IPS-NIHi7 (cell line): Measurements from ENCODE around the gene PKD2L1.
"Not testable (repeated sequence)": the region's sequence is repeated elsewhere in the genome, so short reads cannot be mapped to it uniquely, and the experiment has no call there.

ENCODE experiments used
- DNase-seq: peaks from one replicate; pipeline ENCODE4 v3.0.0; 2012; ENCODE audit warnings: mixed read lengths; ENCODE audit errors: extremely low spot score

PKD2L1 gene

DNA sequence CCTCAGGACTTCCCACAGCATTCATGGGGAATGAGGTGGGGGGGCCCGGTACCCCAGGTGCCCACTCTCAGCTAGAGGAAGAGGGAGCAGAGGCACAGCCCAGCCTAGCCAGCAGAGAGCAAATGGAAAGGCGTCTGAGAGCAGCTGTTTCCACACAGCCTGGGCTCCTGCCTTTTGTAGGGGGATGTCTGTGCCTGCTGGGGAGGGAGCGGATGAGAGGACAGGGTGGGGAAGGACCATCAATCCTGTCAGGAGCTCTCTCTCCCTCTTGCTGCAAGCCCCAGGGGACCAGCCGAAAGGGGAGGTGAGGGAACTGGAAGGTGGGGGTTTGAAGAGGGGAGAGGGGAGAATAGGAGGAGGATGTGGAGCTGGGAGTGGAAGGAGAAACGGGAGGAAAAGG is at the start of gene PKD2L1:
TSS of gene PKD2L1 (minus strand) at position 150 of the 400 bp plus-strand sequence. CDS start at position 25, 125 bp downstream.
- no peak for DNase-seq

DNA sequence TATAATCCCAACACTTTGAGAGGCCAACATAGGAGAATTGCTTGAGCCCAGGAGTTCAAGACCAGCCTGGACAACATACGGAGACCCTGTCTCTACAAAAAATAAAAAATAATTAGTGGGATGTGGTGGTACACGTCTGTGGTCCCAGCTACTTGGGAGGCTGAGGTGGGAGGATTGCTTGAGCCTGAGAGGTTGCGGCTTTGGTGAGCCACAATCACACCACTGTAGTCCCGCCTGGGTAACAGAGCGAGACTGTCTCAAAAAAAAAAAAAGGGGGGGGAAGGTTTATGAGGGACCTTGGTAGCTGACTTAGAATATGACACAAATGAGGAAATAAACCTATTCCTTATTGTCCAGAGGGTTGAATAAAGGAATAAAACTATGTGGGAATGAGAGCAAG is 47.8 kb upstream of the PKD2L1 start:
- DNase-seq: no peak

GRCh38 chr10:100376656-100377055 is 46.6 kb upstream of the PKD2L1 start:
- not testable (repeated sequence) for DNase-seq

DNA sequence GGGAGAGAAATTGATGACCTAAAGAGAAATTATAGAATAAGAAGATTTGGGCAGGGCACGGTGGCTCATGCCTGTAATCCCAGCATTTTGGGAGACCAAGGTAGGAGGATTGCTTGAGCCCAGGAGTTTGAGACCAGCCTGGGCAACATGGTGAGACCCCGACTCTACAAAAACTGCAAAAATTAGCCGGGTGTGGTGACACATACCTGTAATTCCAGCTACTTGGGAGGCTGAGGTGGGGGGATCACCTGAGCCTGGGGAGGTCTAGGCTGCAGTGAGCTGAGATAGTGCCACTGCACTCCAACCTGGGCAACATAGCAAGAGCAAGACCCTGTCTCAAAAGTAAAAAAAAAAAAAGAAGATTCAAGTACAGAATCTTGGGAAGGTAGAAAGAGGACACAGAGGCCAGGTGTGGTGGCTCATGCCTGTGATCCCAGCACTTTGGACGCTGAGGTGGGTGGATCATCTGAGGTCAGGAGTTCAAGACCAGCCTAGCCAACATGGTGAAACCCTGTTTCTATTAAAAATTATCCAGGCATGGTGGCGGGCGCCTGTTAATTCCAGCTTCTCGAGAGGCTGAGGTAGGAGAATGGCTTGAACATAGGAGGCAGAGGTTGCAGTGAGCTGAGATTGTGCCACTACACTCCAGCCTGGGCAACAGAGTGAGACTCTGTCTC is 44.8 kb upstream of the PKD2L1 start:
- not testable (repeated sequence) for DNase-seq

DNA sequence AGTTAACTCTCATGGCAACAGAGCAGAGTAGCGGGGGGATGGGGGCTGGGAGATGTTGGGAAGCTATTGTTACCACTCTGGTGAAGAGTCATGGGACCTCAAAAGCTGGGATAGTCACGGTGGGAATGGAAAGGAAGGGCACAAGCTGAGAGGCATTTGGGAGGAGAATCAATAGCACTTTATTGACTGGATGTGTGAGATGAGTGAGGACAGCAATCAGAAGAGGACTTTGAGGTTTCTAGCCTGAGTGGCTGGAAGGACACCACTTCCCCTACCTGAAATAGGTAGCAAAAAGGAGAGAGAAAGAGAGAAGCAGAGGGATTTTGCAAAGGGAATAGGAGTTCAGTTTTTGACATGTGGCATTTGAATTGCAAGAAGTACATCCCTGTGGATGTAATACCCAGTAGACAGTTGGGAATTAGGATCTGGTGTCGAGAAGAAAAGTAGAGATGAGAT is 44.2 kb upstream of the PKD2L1 start:
- peak; percentile 66 for DNase-seq

- peak; percentile 98 for DNase-seq
These were observed 43.5 kb upstream of the PKD2L1 start for GRCh38 chr10:100373298-100374199.

DNA sequence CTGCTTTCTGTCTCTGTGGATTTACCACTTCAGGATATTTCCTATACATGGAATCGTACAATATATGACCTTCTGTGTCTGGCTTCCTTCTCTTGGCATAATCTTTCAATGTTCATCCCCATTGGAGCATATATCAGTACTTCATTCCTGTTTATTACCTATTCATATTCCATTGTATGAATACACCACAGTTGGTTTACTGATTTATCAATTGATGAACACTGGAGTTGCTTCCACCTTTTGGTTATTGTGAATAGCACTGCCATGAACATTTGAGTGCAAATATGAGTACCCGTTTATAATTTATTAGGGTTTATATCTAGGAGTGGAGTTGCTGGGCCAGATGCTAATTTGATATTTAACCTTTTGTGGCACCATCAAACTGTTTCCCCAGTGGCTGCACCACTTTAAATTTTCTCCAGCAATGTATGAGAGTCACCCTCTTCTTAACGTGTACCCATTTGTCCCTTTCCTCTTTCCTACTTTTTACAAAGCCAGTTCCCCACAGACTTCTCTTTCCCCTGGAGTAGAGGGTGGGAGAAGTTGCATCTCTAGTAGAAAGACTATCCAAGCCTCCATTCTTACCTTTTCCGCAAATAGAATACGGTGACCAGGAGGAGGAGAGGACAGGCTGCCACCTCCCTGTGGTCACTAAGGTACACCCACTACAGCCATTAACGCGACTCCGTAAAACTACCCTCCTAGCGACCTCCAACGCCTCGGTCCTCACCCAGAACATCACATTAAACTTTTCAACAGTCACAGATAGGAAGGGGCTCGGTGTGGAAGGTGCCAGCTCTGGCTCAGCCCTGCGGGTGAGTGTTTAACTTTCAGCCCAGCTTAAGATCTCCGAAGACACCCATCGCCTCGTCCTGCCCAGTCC is 42.6 kb upstream of the PKD2L1 start:
- DNase-seq: no peak

DNA sequence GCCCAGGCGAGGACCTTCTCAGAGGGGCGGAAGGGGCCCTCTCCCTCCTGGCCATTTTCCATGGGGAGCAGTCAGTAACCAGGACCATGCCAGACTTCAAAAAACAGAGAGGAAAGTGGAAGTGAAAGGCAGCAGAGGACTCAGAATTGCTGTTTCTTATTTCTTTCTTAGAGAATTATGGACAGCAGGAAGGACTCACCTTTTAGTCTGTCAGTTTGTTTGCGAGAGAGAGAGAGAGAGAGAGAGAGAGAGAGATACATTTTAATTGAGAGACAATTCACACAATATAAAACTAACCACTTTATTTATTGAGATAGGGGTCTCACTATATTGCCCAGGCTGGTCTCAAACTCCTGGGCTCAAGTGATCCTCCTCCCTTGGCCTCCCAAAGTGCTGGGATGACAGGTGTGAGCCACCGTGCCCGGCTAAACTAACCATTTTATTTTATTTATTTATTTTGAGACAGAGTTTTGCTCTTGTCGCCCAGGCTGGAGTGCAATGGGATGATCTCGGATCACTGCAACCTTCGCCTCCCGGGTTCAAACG is 41.5 kb upstream of the PKD2L1 start:
- no peak for DNase-seq

GRCh38 chr10:100370714-100371481 is 40.9 kb upstream of the PKD2L1 start:
- peak; percentile 73 for DNase-seq

- no peak for DNase-seq
These were observed 38.7 kb upstream of the PKD2L1 start for GRCh38 chr10:100368721-100369120.

DNA sequence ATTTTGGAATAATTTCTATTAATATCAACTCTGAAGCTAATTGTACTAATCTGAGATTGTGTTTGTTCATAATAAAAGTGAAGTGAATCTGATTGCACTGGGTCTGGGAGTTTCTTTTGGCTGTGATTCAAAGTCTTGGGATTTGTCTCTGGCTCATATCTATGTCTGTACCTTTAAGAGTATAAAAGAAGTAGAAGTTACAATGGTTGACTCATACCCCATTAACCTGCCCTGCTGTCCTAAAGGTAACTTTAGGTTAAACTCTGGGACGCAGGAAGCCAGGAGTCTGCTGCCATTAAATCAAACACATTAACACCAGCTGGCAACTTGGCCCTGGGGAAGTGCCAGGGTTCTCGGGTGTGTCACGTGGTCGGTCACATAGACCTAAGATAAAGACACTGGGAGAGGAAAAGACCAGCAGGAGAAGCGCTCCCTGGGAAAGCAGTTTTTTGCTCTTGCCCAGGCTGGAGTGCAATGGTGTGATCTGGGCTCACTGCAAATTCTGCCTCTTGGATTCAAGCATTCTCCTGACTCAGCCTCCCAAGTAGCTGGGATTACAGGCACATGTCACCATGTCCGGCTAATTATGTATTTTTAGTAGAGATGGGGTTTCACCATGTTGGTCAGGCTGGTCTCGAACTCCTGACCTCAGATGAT is 34.8 kb upstream of the PKD2L1 start:
- DNase-seq: no peak

- DNase-seq: no peak
These were observed 34.1 kb upstream of the PKD2L1 start for GRCh38 chr10:100364175-100364574.

DNA sequence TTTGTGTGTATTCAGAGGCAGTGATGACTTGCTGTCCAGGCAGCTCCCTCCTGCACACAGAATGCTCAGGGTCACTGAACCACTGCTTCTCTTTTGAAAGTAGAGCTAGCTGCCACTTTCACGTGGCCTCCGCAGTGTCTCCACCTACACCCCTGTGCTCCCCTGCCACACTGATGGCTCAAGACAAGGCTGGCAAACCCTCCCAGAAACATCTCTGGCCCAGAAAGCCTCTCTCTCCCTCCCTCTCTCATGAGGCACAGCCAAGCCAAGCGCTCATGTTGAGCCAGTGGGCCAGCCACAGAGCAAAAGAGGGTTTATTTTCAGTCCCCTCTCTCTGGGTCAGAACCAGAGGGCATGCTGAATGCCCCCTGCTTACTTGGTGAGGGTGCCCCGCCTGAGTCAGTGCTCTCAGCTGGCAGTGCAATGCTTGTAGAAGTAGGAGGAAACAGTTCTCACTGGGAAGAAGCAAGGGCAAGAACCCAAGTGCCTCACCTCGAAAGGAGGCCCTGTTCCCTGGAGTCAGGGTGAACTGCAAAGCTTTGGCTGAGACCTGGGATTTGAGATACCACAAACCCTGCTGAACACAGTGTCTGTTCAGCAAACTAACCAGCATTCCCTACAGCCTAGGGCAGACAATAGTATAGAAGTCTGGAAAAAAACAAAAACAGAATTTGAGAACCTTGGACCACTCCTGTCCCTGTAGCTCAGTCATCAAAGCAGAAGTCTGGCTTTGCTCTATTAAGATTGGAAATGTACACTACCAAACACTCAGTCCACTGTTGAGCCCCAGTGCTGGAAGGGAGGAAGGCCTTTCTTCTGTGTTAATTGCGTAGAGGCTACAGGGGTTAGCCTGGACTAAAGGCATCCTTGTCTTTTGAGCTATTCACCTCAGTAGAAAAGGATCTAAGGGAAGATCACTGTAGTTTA is 32.8 kb upstream of the PKD2L1 start:
- DNase-seq: no peak

- DNase-seq: no peak
These were observed 30.2 kb upstream of the PKD2L1 start for GRCh38 chr10:100360234-100360633.

DNA sequence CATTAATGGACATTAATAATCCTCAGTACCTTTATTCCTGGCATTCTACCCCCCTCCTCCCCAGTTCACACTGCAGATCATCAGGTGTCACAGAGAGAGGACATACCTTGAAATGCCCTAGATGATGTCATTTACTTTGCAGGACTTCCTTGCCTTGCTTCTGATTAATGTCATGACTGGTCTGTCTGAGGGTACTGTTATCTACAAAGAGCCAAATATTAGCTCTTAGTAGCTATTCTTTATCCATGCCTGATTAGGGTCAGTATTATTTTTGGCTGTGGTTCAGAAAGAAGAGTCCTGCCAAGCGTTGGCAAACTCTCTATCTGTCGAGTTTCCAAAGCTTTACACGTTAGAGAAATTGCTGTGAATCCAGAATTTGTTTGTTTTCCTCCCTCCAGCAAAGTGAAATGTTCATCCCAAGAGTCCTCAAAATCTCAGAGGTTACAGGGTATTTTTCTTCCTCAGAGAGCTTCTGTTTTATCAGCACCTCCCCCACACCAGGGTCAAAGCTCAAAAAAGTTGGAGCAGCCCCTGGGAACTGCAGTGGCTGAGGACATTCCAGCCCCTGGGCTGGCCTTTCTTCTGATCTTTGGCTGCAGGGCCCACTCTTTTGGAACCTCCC is 29.6 kb upstream of the PKD2L1 start:
- no peak for DNase-seq

DNA sequence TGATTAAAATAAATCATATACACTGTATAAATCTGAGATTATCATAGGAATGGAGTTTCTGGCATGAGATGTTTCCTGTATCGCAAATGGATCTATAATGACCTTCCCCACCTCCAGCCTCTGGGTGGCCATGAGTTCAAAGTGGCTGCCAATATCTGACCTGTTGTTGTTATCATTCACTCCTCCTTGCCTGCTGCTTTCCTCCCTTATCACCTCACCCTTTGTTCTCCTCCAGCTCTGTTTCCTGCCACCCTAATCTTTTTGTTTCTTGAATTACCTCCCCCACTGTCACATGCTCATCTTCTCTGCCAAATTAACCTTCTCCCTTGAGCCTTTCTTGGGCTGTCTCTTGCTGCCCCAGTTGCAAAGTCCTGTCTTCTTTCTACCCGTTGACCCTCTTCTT is 29.0 kb upstream of the PKD2L1 start:
- no peak for DNase-seq

- no peak for DNase-seq
These were observed 27.2 kb upstream of the PKD2L1 start for GRCh38 chr10:100357059-100357858.
